Fibroblast of lung (primary cell): ENCODE data around the gene TEDDM1. TPM values are rescaled to one million over a fixed set of nuclear protein-coding genes. Genes with fewer than 3 reads are reported as not detected.

Experiments
- DNase-seq, 2 donors: peaks; one replicate each; pipeline versions ENCODE4 v3.0.0 to v3.0.0-alpha.2; 2010; ENCODE audit warnings: low read depth in 2 of 2
- H2AFZ ChIP-seq: 2 replicates; pipeline ENCODE4 v1.5.1; 2012; ENCODE audit warnings: low read length, control low read depth, inconsistent platforms
- H3K27ac ChIP-seq: 2 replicates; pipeline ENCODE4 v1.5.1; 2011; ENCODE audit warnings: low read length, control low read depth; ENCODE audit not compliant: insufficient read depth
- H3K27me3 ChIP-seq: 2 replicates; pipeline ENCODE4 v1.5.1; 2011; ENCODE audit warnings: mild to moderate bottlenecking, low read length; ENCODE audit not compliant: control insufficient read depth, insufficient read depth
- H3K36me3 ChIP-seq: 2 replicates; pipeline ENCODE4 v1.5.1; 2011; ENCODE audit warnings: low read length; ENCODE audit not compliant: control insufficient read depth, insufficient read depth
- H3K4me1 ChIP-seq: 2 replicates; pipeline ENCODE4 v1.5.1; 2011; ENCODE audit warnings: low read length; ENCODE audit not compliant: control insufficient read depth, insufficient read depth; ENCODE audit errors: extremely low read depth
- H3K4me2 ChIP-seq: 2 replicates; pipeline ENCODE4 v1.5.1; 2011; ENCODE audit warnings: low read length, control low read depth; ENCODE audit not compliant: insufficient read depth; ENCODE audit errors: extremely low read depth
- H3K4me3 ChIP-seq, 4 experiments: fragments of 200-600 bp in 1 of 4; sonication (generic) in 1 of 4; replicated peaks in 1 of 4; 2 replicates each; pipeline ENCODE4 v1.5.1; 2011 to 2016; ENCODE audit warnings: low read length in 4 of 4, low read depth in 3 of 4, mild to moderate bottlenecking in 3 of 4, control low read depth in 2 of 4, inconsistent platforms in 1 of 4, mixed read lengths in 1 of 4; ENCODE audit not compliant: insufficient read depth in 1 of 4; ENCODE audit errors: control extremely low read depth in 1 of 4
- H3K79me2 ChIP-seq: 2 replicates; pipeline ENCODE4 v1.5.1; 2012; ENCODE audit warnings: mild to moderate bottlenecking, low read length, inconsistent platforms; ENCODE audit not compliant: control insufficient read depth, insufficient read depth
- H3K9ac ChIP-seq: 2 replicates; pipeline ENCODE4 v1.5.1; 2011; ENCODE audit warnings: mild to moderate bottlenecking, low read length, control low read depth; ENCODE audit not compliant: insufficient read depth
- H3K9me3 ChIP-seq: 2 replicates; pipeline ENCODE4 v1.5.1; 2012; ENCODE audit warnings: low read depth, low read length; ENCODE audit not compliant: control insufficient read depth, insufficient read depth
- H4K20me1 ChIP-seq: 2 replicates; pipeline ENCODE4 v1.5.1; 2011; ENCODE audit warnings: low read length; ENCODE audit not compliant: control insufficient read depth, insufficient read depth; ENCODE audit errors: extremely low read depth
- EZH2 ChIP-seq: IDR thresholded peaks from 2 replicates; pipeline ENCODE4 v1.5.1; 2012; ENCODE audit warnings: low read length, control low read depth, mild to moderate bottlenecking; ENCODE audit errors: missing control alignments
- polyA plus RNA-seq, 2 donors: library from polyadenylated mRNA; depleted of rRNA in 1 of 2; stranded (reverse) in 1 of 2; unstranded in 1 of 2; fragments of >200 nt; gene quantifications; 2 replicates each; pipeline ENCODE4 v1.2.1, GENCODE V29; 2011 to 2012; ENCODE audit warnings: missing spikeins in 1 of 2
- total RNA-seq: library from RNA; depleted of rRNA; stranded (reverse); fragments of >200 nt; gene quantifications from 2 replicates; pipeline ENCODE4 v1.2.1, GENCODE V29; 2014
- TF ChIP-seq, protein P1 (sequence below), 2 donors: IDR thresholded peaks in 1 of 2; conservative IDR thresholded peaks in 1 of 2; 1 replicate in 1 of 2; 2 replicates in 1 of 2; pipeline ENCODE4 v1.5.1; 2011 to 2012; ENCODE audit warnings: low read length in 2 of 2, control low read depth in 1 of 2, inconsistent platforms in 1 of 2, low read depth in 1 of 2, mild to moderate bottlenecking in 1 of 2

TEDDM1 gene
- total and polyA plus RNA-seq, 2 donors (not counting 1 experiment from before 2014, with no cell fraction given), result not detected

- Histone ChIP-seq H3K36me3 (no peaks in the 10 kb centered on the region), H3K9me3 (no peaks in the 10 kb centered on the region), H2AFZ (no peak overlapping the region), H3K27ac (no peak overlapping the region), H4K20me1 (no peaks in the 10 kb centered on the region), H3K4me2 (no peak overlapping the region), H3K79me2 (no peaks in the 10 kb centered on the region), H3K27me3 (no peaks in the 10 kb centered on the region), H3K4me3 (no peak overlapping the region), H3K9ac (no peak overlapping the region), H3K4me1 (no peaks in the 10 kb centered on the region)
- DNase-seq, result no peak
- TF ChIP-seq, protein P1, sequence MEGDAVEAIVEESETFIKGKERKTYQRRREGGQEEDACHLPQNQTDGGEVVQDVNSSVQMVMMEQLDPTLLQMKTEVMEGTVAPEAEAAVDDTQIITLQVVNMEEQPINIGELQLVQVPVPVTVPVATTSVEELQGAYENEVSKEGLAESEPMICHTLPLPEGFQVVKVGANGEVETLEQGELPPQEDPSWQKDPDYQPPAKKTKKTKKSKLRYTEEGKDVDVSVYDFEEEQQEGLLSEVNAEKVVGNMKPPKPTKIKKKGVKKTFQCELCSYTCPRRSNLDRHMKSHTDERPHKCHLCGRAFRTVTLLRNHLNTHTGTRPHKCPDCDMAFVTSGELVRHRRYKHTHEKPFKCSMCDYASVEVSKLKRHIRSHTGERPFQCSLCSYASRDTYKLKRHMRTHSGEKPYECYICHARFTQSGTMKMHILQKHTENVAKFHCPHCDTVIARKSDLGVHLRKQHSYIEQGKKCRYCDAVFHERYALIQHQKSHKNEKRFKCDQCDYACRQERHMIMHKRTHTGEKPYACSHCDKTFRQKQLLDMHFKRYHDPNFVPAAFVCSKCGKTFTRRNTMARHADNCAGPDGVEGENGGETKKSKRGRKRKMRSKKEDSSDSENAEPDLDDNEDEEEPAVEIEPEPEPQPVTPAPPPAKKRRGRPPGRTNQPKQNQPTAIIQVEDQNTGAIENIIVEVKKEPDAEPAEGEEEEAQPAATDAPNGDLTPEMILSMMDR (conservative IDR thresholded peaks at IDR 0.05 in 1 of 2, IDR thresholded peaks at IDR 0.05 in 1 of 2; ENCODE audit: low read depth in 1 of 2, low read length in 2 of 2), result no peak
- TF ChIP-seq EZH2, result no peak
Observed at GRCh38 chr1:182350839-182351238, 49.6 kb downstream of the TEDDM1 start.

- no peaks in the 10 kb centered on the region for H3K9me3 ChIP-seq
- H3K4me1 ChIP-seq, result no peaks in the 10 kb centered on the region
- no peak overlapping the region for H2AFZ ChIP-seq
- H3K27ac ChIP-seq, result no peak overlapping the region
- no peaks in the 10 kb centered on the region for H4K20me1 ChIP-seq
- H3K4me3 ChIP-seq, result no peak overlapping the region
- DNase-seq, result peak in 1 of 2 donors; percentile 4
- H3K79me2 ChIP-seq, result no peaks in the 10 kb centered on the region
- no peak overlapping the region for H3K9ac ChIP-seq
- no peaks in the 10 kb centered on the region for H3K36me3 ChIP-seq
- H3K4me2 ChIP-seq, result no peak overlapping the region
- H3K27me3 ChIP-seq, result no peaks in the 10 kb centered on the region
- no peak for TF ChIP-seq EZH2
- TF ChIP-seq, protein P1 (conservative IDR thresholded peaks at IDR 0.05 in 1 of 2, IDR thresholded peaks at IDR 0.05 in 1 of 2; ENCODE audit: low read depth in 1 of 2, low read length in 2 of 2), result no peak
Observed at GRCh38 chr1:182348961-182349747, 51.3 kb downstream of the TEDDM1 start.

Other genes with a start within 250 kb of the TEDDM1 start
- 423 and 523 TPM in 2 replicates for gene GLUL, start 8.9 kb downstream of the TEDDM1 start, total RNA-seq
- gene GLUL, start 8.9 kb downstream of the TEDDM1 start, polyA plus RNA-seq, result 187 and 232 TPM in 2 replicates
- not detected in 2 replicates for gene RGSL1, start 49.5 kb upstream of the TEDDM1 start, total RNA-seq
- not detected in 2 replicates for gene RGSL1, start 49.5 kb upstream of the TEDDM1 start, polyA plus RNA-seq
- gene RNASEL, start 188.6 kb upstream of the TEDDM1 start, total RNA-seq, result 9.0 and 9.6 TPM in 2 replicates
- 4.0 and 6.1 TPM in 2 replicates for gene RNASEL, start 188.6 kb upstream of the TEDDM1 start, polyA plus RNA-seq
- gene RGS16, start 203.7 kb upstream of the TEDDM1 start, total RNA-seq, result 0.33 and 0.77 TPM in 2 replicates
- gene RGS16, start 203.7 kb upstream of the TEDDM1 start, polyA plus RNA-seq, result 0.09 and 0.17 TPM in 2 replicates